Activated CD8-positive, alpha-beta memory T cell treated with anti-CD3 and anti-CD28 coated beads for 36 hours (primary cell): ENCODE measurements around the gene TAF12. TPM values are rescaled to one million over a fixed set of nuclear protein-coding genes. Genes with fewer than 3 reads are reported as not detected.
"Not testable (repeated sequence)": the region's sequence is repeated elsewhere in the genome, so short reads cannot be mapped to it uniquely, and the experiment has no call there.

ENCODE experiments used
- CTCF ChIA-PET: fragments of 350-600 bp; sonication (Branson Sonifier 250); formaldehyde crosslinking; loops from one replicate; lab custom pipeline; 2021; ENCODE audit warnings: antibody characterized with exemption; lab: Charles Lee
- POLR2A ChIA-PET: fragments of 350-600 bp; sonication (Branson Sonifier 250); formaldehyde crosslinking; loops from one replicate; lab custom pipeline; 2021; ENCODE audit warnings: antibody characterized with exemption; lab: Charles Lee
- total RNA-seq, 2 experiments: library from RNA; stranded (reverse); gene quantifications; one replicate each; pipeline ENCODE4 v1.2.3, GENCODE V29; 2021

TAF12 gene
- total RNA-seq, 2 experiments from 2014 or later, result 31.0 to 31.2 TPM

DNA sequence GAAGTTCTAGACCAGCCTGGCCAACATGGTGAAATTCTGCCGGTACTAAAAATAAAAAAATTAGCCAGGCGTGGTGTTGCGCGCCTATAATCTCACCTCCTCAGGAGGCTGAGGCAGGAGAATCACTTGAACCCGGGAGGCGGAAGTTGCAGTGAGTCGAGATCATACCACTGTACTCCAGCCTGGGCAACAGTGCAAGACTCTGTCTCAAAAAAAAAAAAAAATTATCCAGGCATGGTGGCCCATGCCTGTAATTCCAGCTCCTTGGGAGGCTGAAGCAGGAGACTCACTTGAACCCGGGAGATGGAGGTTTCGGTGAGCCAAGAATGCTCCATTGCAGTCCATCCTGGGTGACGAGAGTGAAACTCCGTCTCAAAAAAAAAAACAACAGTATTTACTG lies 69.3 kb downstream of the TAF12 start:
- POLR2A ChIA-PET, result interaction anchor here (0.6 kb wide), 1 partner anchor 13 kb away, joined by 3 read pairs; no protein-coding TSS in a partner anchor
- CTCF ChIA-PET, result no interaction called here

DNA sequence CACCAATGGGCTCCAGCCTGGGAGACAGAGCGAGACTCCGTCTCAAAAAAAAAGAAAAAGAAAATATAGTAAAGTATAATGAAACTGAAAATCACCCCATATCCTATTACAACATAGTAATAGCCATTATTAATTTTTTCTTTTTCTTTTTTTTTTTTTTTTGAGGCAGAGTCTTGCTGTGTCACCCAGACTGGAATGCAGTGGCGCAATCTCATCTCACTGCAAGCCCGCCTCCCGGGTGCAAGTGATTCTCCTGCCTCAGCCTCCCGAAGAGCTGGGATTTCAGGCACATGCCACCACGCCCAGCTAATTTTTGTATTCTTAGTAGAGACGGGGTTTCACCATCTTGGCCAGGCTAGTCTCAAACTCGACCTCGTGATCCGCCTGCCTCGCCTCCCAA lies 70.0 kb downstream of the TAF12 start:
- CTCF ChIA-PET, result not testable (repeated sequence)
- POLR2A ChIA-PET, result interaction anchor here (0.5 kb wide), 1 partner anchor 1409 kb away, joined by 4 read pairs; no protein-coding TSS in a partner anchor

DNA sequence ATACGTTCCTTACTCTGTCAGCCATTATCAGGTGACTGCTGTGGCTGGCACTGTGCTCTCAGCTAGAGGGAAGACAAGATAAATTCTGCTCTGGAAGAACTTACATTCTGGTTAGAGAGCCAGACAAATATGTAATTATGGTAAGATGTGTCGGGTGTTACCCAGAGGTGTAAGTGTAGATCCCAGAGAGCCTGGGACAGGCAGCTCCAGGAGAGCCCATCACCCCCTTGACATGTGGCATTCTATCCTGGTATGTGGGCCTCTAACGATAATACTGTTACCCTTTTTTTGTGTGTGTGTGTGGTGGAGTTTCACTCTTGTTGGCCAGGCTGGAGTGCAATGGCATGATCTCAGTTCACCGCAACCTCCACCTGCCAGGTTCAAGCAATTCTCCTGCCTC lies 71.0 kb downstream of the TAF12 start:
- POLR2A ChIA-PET, result no interaction called here

DNA sequence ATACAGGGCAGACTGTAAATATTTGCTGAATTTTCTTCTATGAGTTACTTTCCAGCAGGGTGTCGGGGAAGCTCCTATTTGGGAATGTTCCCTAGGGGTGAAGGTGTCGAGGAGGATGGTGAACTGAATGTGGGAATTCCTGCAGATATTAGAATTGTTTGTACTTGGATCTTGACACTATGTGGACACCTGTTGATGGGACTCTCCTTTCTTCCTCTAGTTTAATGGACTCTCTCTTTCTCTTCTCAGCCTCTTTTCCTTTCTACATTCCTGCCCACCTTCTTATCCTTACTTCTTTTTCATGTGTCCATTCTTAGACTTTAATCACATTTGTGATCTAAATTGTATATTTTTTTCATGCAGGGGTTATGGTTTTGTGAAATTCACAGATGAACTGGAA lies 75.9 kb downstream of the TAF12 start:
- POLR2A ChIA-PET, result no interaction called here

More for the DNA sequence above, 71.0 kb downstream of the TAF12 start:
- CTCF ChIA-PET, result no interaction called here

DNA sequence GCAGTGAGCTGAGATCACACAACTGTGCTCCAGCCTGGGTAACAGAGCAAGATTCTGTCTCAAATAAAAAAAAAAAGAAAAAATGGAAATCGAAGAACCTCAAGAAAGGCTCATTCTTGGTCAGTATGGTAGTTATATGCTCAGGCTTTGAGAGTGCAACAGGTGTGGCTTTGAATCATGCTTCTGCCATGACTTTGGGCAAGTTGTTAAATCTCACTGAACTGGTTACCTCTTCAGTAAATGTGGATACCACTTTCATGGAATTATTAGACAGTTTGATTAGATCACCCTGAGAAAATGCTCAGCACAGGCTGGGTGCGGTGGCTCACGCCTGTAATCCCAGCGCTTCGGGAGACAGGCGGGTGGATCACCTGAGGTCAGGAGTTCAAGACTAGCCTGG lies 77.1 kb downstream of the TAF12 start:
- POLR2A ChIA-PET, result interaction anchor here (0.7 kb wide), 1 partner anchor 32 kb away, joined by 3 read pairs; no protein-coding TSS in a partner anchor
- CTCF ChIA-PET, result no interaction called here

More for the DNA sequence above, 75.9 kb downstream of the TAF12 start:
- CTCF ChIA-PET, result no interaction called here

DNA sequence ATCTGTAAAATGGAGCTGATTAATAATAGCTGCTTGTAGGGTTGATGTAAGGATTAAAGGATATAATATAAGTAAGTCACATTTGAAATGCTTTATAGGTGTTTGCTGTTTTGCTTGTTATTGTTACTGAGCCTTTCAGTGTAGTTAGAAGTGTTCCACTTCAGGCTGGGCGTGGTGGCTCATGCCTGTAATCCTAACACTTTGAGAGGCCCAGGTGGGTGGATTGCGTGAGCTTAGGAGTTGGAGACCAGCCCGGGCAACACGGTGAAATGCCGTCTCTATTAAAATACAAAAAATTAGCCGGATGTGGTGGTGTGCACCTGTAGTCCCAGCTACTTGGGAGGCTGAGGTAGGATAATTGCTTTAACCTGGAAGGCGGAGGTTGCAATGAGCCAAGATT lies 77.8 kb downstream of the TAF12 start:
- POLR2A ChIA-PET, result interaction anchor here (0.7 to 1.1 kb wide), 2 partner anchors 17 to 32 kb away, joined by 3 read pairs; no protein-coding TSS in a partner anchor

DNA sequence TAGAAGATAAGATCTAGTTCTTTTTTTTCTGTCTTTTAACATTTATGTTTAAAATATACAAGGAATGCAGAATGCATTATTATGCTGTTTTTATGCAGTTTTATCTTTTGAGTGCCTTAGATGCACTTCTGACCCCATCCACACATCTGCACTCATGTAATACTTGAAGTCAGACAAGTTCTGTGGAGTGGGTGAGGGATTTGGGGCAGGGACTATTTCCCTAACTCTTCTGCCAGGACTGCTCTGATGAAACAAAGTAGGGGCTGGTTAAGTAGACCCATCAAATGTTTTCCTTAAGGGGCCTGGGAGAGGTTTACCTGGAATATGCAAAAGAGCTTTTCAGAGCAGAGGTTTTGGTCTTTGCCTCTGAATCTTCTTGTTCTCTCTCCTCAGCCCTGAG lies 78.6 kb downstream of the TAF12 start:
- ChIA-PET CTCF (interaction anchor here (0.6 to 0.7 kb wide), 2 partner anchors 16 to 151 kb away, joined by 3 read pairs; no protein-coding TSS in a partner anchor), POLR2A (interaction anchor here (1.1 kb wide), 1 partner anchor 17 kb away, joined by 3 read pairs; no protein-coding TSS in a partner anchor)

More for the DNA sequence above, 77.8 kb downstream of the TAF12 start:
- CTCF ChIA-PET, result interaction anchor here (0.7 kb wide), 1 partner anchor 181 kb away, joined by 3 read pairs; no protein-coding TSS in a partner anchor

DNA sequence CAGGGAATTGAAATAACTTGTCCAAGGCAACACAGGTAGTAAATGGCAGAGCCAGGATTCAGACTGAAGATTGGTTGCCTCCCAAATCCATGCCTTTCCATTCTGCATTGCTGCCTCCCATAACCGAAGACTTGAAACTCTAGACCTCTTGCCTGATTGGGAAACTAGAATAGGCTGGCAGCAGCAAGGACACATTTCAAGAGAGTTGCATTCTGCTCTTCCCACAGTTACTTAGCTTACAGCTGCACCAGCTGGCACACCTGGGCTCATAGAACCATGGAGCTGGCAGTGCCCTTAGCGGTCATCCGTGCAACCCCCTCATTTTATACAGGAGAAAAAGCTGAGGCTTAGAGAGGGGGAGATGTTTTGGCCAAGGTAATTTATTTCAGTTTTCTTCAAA lies 82.0 kb downstream of the TAF12 start:
- ChIA-PET POLR2A (no interaction called here), CTCF (no interaction called here)

Other genes starting within 250 kb of the TAF12 start
- gene RCC1, start 137.0 kb downstream of the TAF12 start, total RNA-seq, result 100 to 1,000 TPM; 120 to 127 TPM
- gene TRNAU1AP, start 90.0 kb downstream of the TAF12 start, total RNA-seq, result 10 to 100 TPM; 40.9 to 42.9 TPM
- gene RAB42, start 50.8 kb downstream of the TAF12 start, total RNA-seq, result not detected
- not detected for gene RNU11, start 5.5 kb upstream of the TAF12 start, total RNA-seq
- 10 to 100 TPM; 21.4 to 21.8 TPM for gene GMEB1, start 25.7 kb upstream of the TAF12 start, total RNA-seq
- gene YTHDF2, start 93.9 kb upstream of the TAF12 start, total RNA-seq, result 10 to 100 TPM; 88.6 to 91.0 TPM
- not detected for gene OPRD1, start 169.1 kb upstream of the TAF12 start, total RNA-seq